Fibroblast of the aortic adventitia (primary cell): Measurements from ENCODE around the gene SLC7A4. TPM values are rescaled to one million over a fixed set of nuclear protein-coding genes. Genes with fewer than 3 reads are reported as not detected.

Experiments
- DNase-seq: peaks from one replicate; pipeline ENCODE4 v3.0.0-alpha.2; 2010; ENCODE audit warnings: low read depth
- H3K4me3 ChIP-seq: 2 replicates; pipeline ENCODE4 v1.5.1; 2011; ENCODE audit warnings: low read depth, mild to moderate bottlenecking, control low read depth, low read length, moderate library complexity
- total RNA-seq: library from RNA; depleted of rRNA; stranded (reverse); fragments of >200 nt; gene quantifications from 2 replicates; pipeline ENCODE4 v1.2.3, GENCODE V29; 2012; ENCODE audit warnings: low replicate concordance
- TF ChIP-seq, protein P1 (sequence below): IDR thresholded peaks from 2 replicates; pipeline ENCODE4 v1.5.1; 2011; ENCODE audit warnings: mild to moderate bottlenecking, low read length, control low read depth, inconsistent platforms; ENCODE audit not compliant: insufficient read depth

SLC7A4 gene
- total RNA-seq, 1 donor = 0.09 TPM

DNA sequence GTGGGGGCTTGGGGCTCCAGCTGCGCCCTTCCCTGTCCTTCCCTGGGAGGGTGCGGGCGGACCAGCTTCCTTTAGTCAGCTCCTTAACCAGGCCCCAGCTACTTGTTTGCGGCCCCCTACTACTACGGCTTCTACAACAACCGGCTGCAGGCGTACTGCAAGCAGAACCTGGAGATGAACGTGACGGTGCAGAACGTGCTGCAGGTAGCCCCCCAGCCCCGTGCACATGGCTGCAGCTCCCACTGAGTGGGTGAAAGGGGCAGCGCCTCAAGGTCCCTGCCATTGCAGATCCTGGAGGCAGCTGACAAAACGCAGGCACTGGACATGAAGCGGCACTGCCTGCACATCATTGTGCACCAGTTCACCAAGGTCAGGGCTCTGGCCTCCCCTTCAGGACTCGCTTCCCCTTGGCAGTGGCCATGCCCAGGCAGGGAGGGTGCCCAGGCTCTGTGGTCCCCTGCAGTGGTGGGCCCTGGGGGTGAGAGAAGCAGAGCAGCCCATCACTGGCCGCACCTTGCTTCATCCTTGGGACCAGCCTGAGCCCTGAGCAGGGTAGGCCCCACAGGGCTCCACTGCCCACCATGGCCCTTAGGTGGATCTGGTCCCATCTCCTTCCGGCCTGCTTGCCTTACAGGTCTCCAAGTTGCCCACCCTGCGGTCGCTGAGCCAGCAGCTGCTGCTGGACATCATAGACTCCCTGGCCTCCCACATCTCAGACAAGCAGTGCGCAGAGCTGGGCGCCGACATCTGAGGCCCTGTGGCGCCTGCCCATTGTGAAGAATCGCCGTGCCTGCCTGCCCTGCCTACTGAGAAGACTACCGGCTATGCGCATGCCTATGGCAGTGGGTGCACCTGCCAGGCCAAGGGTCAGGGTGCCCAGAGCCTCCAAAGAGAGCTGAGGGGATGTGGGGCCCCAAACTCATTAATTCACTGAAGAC, 35.5 kb downstream of the SLC7A4 start:
- no peak for DNase-seq
- no peak overlapping the region for H3K4me3 ChIP-seq
- TF ChIP-seq, protein P1, sequence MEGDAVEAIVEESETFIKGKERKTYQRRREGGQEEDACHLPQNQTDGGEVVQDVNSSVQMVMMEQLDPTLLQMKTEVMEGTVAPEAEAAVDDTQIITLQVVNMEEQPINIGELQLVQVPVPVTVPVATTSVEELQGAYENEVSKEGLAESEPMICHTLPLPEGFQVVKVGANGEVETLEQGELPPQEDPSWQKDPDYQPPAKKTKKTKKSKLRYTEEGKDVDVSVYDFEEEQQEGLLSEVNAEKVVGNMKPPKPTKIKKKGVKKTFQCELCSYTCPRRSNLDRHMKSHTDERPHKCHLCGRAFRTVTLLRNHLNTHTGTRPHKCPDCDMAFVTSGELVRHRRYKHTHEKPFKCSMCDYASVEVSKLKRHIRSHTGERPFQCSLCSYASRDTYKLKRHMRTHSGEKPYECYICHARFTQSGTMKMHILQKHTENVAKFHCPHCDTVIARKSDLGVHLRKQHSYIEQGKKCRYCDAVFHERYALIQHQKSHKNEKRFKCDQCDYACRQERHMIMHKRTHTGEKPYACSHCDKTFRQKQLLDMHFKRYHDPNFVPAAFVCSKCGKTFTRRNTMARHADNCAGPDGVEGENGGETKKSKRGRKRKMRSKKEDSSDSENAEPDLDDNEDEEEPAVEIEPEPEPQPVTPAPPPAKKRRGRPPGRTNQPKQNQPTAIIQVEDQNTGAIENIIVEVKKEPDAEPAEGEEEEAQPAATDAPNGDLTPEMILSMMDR = no peak

DNA sequence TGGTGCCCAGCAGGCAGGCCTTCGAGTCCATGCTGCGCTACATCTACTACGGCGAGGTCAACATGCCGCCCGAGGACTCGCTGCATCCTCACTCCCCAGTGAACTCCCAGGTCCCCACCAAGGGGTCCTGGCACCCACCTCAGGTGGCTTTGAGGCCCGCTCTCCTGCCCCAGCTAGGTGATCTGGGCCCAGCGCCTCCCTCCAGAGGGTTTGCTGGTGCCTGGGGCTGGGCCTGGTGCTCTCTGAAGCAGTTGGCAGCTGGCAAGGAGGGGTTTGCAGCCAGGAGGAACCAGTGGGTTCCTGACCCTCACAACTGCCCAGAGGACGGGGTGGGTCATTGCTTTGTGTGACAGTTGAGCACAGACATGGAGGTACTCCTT, 36.3 kb downstream of the SLC7A4 start:
- TF ChIP-seq, protein P1 = no peak
- no peak overlapping the region for H3K4me3 ChIP-seq
- DNase-seq = no peak

DNA sequence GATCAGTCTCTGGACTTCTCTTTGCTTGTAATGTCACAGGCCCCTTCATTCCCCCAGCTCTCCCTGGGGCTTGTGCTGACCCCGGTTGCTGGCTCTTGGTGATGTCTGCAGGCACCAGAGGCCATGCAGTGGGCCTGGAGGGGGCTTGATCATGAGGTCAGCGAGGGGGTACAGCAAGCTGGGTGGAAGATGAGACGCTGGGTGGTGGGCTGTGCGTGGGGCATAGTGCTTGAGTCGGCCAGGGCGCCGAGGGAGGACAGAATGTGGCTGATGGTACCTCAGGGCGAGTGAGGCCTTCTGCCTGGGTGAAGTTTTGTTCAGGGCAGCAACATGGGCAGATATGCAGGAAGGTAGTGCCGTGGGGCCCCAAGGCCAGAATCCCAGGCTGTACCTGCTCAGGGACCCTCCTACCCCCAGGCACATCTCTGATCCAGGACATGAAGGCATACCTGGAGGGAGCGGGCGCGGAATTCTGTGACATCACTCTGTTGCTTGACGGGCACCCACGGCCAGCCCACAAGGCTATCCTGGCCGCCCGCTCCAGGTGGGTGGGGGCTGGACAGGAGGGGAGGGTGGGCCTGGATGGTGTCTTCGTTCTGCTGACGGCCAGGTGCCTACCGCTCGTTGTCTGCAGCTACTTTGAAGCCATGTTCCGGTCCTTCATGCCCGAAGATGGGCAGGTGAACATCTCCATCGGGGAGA, 36.9 kb downstream of the SLC7A4 start:
- TF ChIP-seq, protein P1 = no peak
- no peak for DNase-seq

DNA sequence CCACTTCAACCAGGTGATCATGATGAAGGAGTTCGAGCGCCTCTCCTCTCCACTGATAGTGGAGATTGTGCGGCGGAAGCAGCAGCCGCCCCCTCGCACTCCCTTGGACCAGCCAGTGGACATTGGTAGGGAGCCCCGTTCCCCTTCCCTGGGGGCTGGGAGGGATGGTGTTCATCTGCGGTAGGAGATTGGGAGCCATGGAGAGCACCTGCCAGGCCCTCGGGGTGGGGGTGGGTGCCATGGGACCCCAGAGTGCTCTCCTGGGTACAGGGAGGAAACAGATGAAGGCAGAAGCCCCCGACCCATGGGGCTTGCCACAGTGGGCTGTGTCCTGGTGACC, 37.5 kb downstream of the SLC7A4 start:
- H3K4me3 ChIP-seq = no peak overlapping the region
- no peak for DNase-seq
- TF ChIP-seq, protein P1 = no peak

More for the DNA sequence above, 36.9 kb downstream of the SLC7A4 start:
- H3K4me3 ChIP-seq = no peak overlapping the region

DNA sequence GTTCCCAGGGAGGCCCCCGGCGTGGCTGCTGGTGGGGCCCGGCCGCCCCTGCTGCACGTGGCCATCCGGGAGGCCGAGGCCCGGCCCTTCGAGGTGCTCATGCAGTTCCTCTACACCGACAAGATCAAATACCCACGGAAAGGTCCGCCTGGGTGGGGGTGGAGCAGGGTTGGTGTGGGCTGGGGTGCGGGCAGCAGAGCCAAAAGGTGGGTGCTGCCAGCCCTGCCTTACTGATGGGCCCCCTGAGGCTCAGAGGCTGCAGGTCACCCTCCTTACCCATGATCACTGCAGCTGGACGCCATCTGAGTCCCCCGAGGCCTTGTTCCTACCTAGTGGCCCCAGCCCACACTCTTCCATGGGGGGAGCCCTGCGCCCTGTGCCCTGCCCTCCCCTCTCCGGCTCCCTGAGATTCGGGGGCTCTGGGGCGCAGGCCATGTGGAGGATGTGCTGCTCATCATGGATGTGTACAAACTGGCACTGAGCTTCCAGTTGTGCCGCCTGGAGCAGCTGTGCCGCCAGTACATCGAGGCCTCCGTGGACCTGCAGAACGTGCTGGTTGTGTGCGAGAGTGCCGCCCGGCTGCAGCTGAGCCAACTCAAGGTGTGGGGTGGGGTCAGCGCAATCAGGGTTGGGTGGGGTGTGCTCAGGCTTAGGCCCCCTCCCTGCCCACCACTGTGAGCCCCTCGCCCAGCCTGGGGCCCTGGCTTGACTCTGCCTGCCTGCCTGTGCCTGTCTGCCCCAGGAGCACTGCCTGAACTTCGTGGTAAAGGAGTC, 38.0 kb downstream of the SLC7A4 start:
- DNase-seq = no peak
- H3K4me3 ChIP-seq = no peak overlapping the region
- TF ChIP-seq, protein P1 = no peak

DNA sequence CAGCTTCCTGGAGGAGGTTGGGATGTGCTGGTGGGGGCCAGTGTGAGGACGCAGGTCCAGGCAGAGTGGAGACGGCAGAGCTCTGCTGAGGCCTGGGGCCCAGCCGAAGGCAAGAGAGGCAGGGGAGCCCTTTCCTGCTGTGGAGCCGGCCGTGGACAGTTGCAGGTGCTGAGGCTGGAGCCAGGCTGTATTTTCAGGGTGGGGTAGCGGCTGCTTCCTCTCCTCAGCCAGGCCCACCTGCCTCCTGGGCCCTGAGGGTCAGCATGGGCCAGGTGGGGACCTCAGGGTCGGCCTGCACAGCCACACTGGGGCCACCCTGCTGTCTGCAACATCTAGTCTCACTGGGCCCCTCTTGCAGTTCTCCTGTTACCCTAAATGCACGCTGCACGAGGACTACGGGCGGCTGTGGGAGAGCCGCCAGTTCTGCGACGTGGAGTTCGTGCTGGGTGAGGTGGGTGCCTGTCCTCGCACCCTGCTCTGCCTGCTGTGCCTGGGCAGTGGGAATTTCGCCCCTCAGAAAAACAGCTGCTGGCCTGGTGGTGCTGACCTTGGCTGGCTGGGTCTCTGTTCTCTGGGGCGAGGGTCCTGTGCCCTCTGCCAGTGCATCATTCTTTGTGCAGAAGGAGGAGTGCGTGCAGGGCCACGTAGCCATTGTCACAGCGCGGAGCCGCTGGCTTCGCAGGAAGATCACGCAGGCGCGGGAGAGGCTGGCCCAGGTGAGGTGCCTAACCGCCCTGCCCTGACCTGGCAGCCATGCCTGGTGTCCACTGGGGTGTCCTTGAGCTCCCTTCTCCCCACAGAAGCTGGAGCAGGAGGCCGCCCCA, 38.8 kb downstream of the SLC7A4 start:
- DNase-seq = no peak
- H3K4me3 ChIP-seq = no peak overlapping the region
- TF ChIP-seq, protein P1 = no peak
